Liver (tissue), 3 donors: ENCODE measurements around the gene DPP6.

ENCODE experiments used
- ATF3 ChIP-seq: IDR thresholded peaks from 2 replicates; pipeline ENCODE4 v1.6.1; 2016; ENCODE audit warnings: antibody characterized with exemption
- CTCF ChIP-seq: fragments of 150-350 bp; IDR thresholded peaks from 2 replicates; pipeline ENCODE4 v1.5.1; 2017; ENCODE audit warnings: improper control_type of control experiment, low read depth, low read length; ENCODE audit not compliant: missing input control
- JUND ChIP-seq, 2 donors: IDR thresholded peaks; 2 replicates each; pipeline ENCODE4 v1.6.1; 2016; ENCODE audit warnings: antibody characterized with exemption in 2 of 2
- SP1 ChIP-seq: IDR thresholded peaks from 2 replicates; pipeline ENCODE4 v1.6.1; 2018; ENCODE audit warnings: antibody characterized with exemption, mild to moderate bottlenecking
- TAF1 ChIP-seq: conservative IDR thresholded peaks from 2 replicates; pipeline ENCODE4 v1.6.1; 2016; ENCODE audit warnings: antibody characterized with exemption, mild to moderate bottlenecking
- YY1 ChIP-seq: IDR thresholded peaks from 2 replicates; pipeline ENCODE4 v1.6.1; 2016; ENCODE audit warnings: antibody characterized with exemption, mild to moderate bottlenecking
- ZBTB33 ChIP-seq: IDR thresholded peaks from 2 replicates; pipeline ENCODE4 v1.6.1; 2016; ENCODE audit warnings: antibody characterized with exemption
- donor health status: healthy.
- donor health status: healthy.

- TF ChIP-seq CTCF (no peak), SP1 (no peak), JUND (IDR thresholded peaks at IDR 0.05) (no peak), YY1 (no peak), ZBTB33 (no peak), TAF1 (no peak), ATF3 (no peak)
Measured at GRCh38 chr7:154680894-154681659, 628.9 kb downstream of the DPP6 start.
